ENCODE data around the gene CHRD.
"Not testable (repeated sequence)": the region's sequence is repeated elsewhere in the genome, so short reads cannot be mapped to it uniquely, and the experiment has no call there.

The CHRD gene

GRCh38 chr3:184379358-184380184, at the start of gene CHRD:
CHRD (plus strand) TSS chr3:184380054; CDS start chr3:184380319, 265 bp downstream.
- Mint-ChIP-seq H3K4me3 (peak within 1 kb of the TSS; percentile 61), H3K27ac (no peak within 1 kb of the TSS), H3K4me1 (peaks cover 6% of the 10 kb centered on the region), H3K36me3 (ENCODE audit: low read depth) (no peaks in the 10 kb centered on the region), H3K27me3 (peaks cover 58% of the 10 kb centered on the region), H3K9me3 (no peaks in the 10 kb centered on the region)
- ATAC-seq: no peak
- no peak for DNase-seq

- ATAC-seq: no peak
- no peak overlapping the region for H3K4me3 Mint-ChIP-seq
- H3K9me3 Mint-ChIP-seq: no peaks in the 10 kb centered on the region
Measured at GRCh38 chr3:184332370-184333090, 47.3 kb upstream of the CHRD start.

GRCh38 chr3:184333190-184333589, 46.7 kb upstream of the CHRD start:
- DNase-seq (no peak), ATAC-seq (no peak)
- Mint-ChIP-seq H3K36me3 (ENCODE audit: low read depth) (peaks cover 68% of the 10 kb centered on the region), H3K4me1 (peaks cover 73% of the 10 kb centered on the region), H3K9me3 (no peaks in the 10 kb centered on the region), H3K27me3 (no peaks in the 10 kb centered on the region), H3K27ac (peak overlapping the region; percentile 96), H3K4me3 (peak overlapping the region; percentile 9)

More at GRCh38 chr3:184332370-184333090, 47.3 kb upstream of the CHRD start:
- Mint-ChIP-seq H3K27me3 (no peaks in the 10 kb centered on the region), H3K4me1 (peaks cover 67% of the 10 kb centered on the region), H3K27ac (peak overlapping the region; percentile 96), H3K36me3 (ENCODE audit: low read depth) (peaks cover 71% of the 10 kb centered on the region)
- DNase-seq: no peak

GRCh38 chr3:184333700-184334099, 46.2 kb upstream of the CHRD start:
- H3K27me3 Mint-ChIP-seq: no peaks in the 10 kb centered on the region
- peaks cover 63% of the 10 kb centered on the region for H3K36me3 Mint-ChIP-seq (ENCODE audit: low read depth)
- no peak for ATAC-seq
- no peak for DNase-seq
- peak overlapping the region; percentile 96 for H3K27ac Mint-ChIP-seq
- H3K4me3 Mint-ChIP-seq: no peak overlapping the region
- H3K9me3 Mint-ChIP-seq: no peaks in the 10 kb centered on the region
- peaks cover 73% of the 10 kb centered on the region for H3K4me1 Mint-ChIP-seq

- Mint-ChIP-seq H3K4me3 (peak overlapping the region; percentile 63), H3K9me3 (no peaks in the 10 kb centered on the region), H3K36me3 (ENCODE audit: low read depth) (peaks cover 54% of the 10 kb centered on the region), H3K4me1 (peaks cover 70% of the 10 kb centered on the region), H3K27me3 (no peaks in the 10 kb centered on the region), H3K27ac (peak overlapping the region; percentile 96)
- DNase-seq: peak; percentile 60
- ATAC-seq: peak; percentile 83
Measured at GRCh38 chr3:184334470-184335158, 45.2 kb upstream of the CHRD start.

GRCh38 chr3:184335291-184335660, 44.6 kb upstream of the CHRD start:
- DNase-seq (no peak), ATAC-seq (no peak)
- H3K36me3 Mint-ChIP-seq (ENCODE audit: low read depth): peaks cover 49% of the 10 kb centered on the region
- peaks cover 67% of the 10 kb centered on the region for H3K4me1 Mint-ChIP-seq
- no peaks in the 10 kb centered on the region for H3K9me3 Mint-ChIP-seq
- H3K27me3 Mint-ChIP-seq: no peaks in the 10 kb centered on the region
- H3K27ac Mint-ChIP-seq: peak overlapping the region; percentile 96
- peak overlapping the region; percentile 81 for H3K4me3 Mint-ChIP-seq

- Mint-ChIP-seq H3K27ac (peak overlapping the region; percentile 96), H3K4me1 (peaks cover 63% of the 10 kb centered on the region), H3K4me3 (peak overlapping the region; percentile 81), H3K27me3 (no peaks in the 10 kb centered on the region), H3K9me3 (no peaks in the 10 kb centered on the region), H3K36me3 (ENCODE audit: low read depth) (peaks cover 43% of the 10 kb centered on the region)
- DNase-seq (peak; percentile 92), ATAC-seq (peak; percentile 37)
Measured at GRCh38 chr3:184335661-184336546, 44.0 kb upstream of the CHRD start.

GRCh38 chr3:184336547-184337398, 43.1 kb upstream of the CHRD start:
- H3K4me3 Mint-ChIP-seq: peak overlapping the region; percentile 81
- no peaks in the 10 kb centered on the region for H3K27me3 Mint-ChIP-seq
- peak overlapping the region; percentile 80 for H3K27ac Mint-ChIP-seq
- DNase-seq: no peak
- no peaks in the 10 kb centered on the region for H3K9me3 Mint-ChIP-seq
- peaks cover 56% of the 10 kb centered on the region for H3K4me1 Mint-ChIP-seq
- H3K36me3 Mint-ChIP-seq (ENCODE audit: low read depth): peaks cover 36% of the 10 kb centered on the region
- no peak for ATAC-seq

- peaks cover 50% of the 10 kb centered on the region for H3K4me1 Mint-ChIP-seq
- no peak for DNase-seq
- peak within 1 kb of the TSS; percentile 81 for H3K4me3 Mint-ChIP-seq
- no peak for ATAC-seq
- H3K36me3 Mint-ChIP-seq (ENCODE audit: low read depth): peaks cover 32% of the 10 kb centered on the region
- peak within 1 kb of the TSS; percentile 80 for H3K27ac Mint-ChIP-seq
- no peaks in the 10 kb centered on the region for H3K9me3 Mint-ChIP-seq
- no peaks in the 10 kb centered on the region for H3K27me3 Mint-ChIP-seq
Measured at GRCh38 chr3:184337399-184337714, 42.5 kb upstream of the CHRD start, which contains the start of gene FAM131A. FAM131A (plus strand) TSS chr3:184337600; CDS start chr3:184337631, 31 bp downstream.

- Mint-ChIP-seq H3K9me3 (no peaks in the 10 kb centered on the region), H3K27ac (peak overlapping the region; percentile 7), H3K36me3 (ENCODE audit: low read depth) (peaks cover 25% of the 10 kb centered on the region), H3K27me3 (no peaks in the 10 kb centered on the region), H3K4me3 (no peak overlapping the region), H3K4me1 (peaks cover 44% of the 10 kb centered on the region)
- ATAC-seq: no peak
- DNase-seq: no peak
Measured at GRCh38 chr3:184337981-184338380, 41.9 kb upstream of the CHRD start.

GRCh38 chr3:184338511-184338945, 41.3 kb upstream of the CHRD start:
- Mint-ChIP-seq H3K9me3 (no peaks in the 10 kb centered on the region), H3K27me3 (no peaks in the 10 kb centered on the region), H3K4me3 (no peak overlapping the region), H3K4me1 (peaks cover 38% of the 10 kb centered on the region), H3K27ac (no peak overlapping the region), H3K36me3 (ENCODE audit: low read depth) (peaks cover 20% of the 10 kb centered on the region)
- DNase-seq (no peak), ATAC-seq (no peak)

GRCh38 chr3:184339001-184339400, 40.9 kb upstream of the CHRD start:
- Mint-ChIP-seq H3K4me3 (no peak overlapping the region), H3K9me3 (no peaks in the 10 kb centered on the region), H3K4me1 (peaks cover 33% of the 10 kb centered on the region), H3K36me3 (ENCODE audit: low read depth) (peaks cover 15% of the 10 kb centered on the region), H3K27ac (no peak overlapping the region), H3K27me3 (no peaks in the 10 kb centered on the region)
- ATAC-seq (no peak), DNase-seq (no peak)

GRCh38 chr3:184339451-184340135, 40.3 kb upstream of the CHRD start:
- H3K4me3 Mint-ChIP-seq: not testable (repeated sequence)

More at GRCh38 chr3:184339451-184340135, 40.3 kb upstream of the CHRD start:
- H3K4me1 Mint-ChIP-seq: peaks cover 28% of the 10 kb centered on the region
- H3K27ac Mint-ChIP-seq, H3K27me3 Mint-ChIP-seq, H3K9me3 Mint-ChIP-seq, DNase-seq, ATAC-seq: not testable (repeated sequence)
- H3K36me3 Mint-ChIP-seq (ENCODE audit: low read depth): peaks cover 11% of the 10 kb centered on the region
